IMR-90 (cell line): ENCODE measurements around the gene NTRK3. TPM values are rescaled to one million over a fixed set of nuclear protein-coding genes. Genes with fewer than 3 reads are reported as not detected.

ENCODE experiments used
- ATAC-seq: fragments of 200-7000 bp; cut with Tn5 transposase; 2 replicates; pipeline ENCODE4 v1.9.1; 2020; ENCODE audit warnings: low read depth, mild to moderate bottlenecking, moderate library complexity
- BruUV-seq: library from RNA; stranded (reverse); fragments of 400-500 nt; replicated peaks from 2 replicates; lab custom pipeline; 2021; lab: Mats Ljungman, UMichigan
- CTCF ChIA-PET: fragments of 300-600 bp; formaldehyde crosslinking; extraction: SDS; loops from one replicate; lab custom pipeline; 2021; ENCODE audit warnings: antibody characterized with exemption; lab: Yijun Ruan, JAX
- POLR2A ChIA-PET: fragments of 300-600 bp; sonication (Branson Sonifier 250); formaldehyde crosslinking; loops from one replicate; lab custom pipeline; 2022; ENCODE audit warnings: antibody characterized with exemption; ENCODE audit not compliant: unreplicated experiment; lab: Charles Lee
- DNase-seq: peaks from one replicate; pipeline ENCODE4 v3.0.0; 2013
- H2AFZ ChIP-seq: replicated peaks from 2 replicates; pipeline ENCODE3; 2013; ENCODE audit warnings: low read length, mild to moderate bottlenecking; ENCODE audit not compliant: poor library complexity
- H2AK5ac ChIP-seq: 2 replicates; pipeline ENCODE4 v1.6.1; 2013; ENCODE audit warnings: low read depth, low read length, inconsistent platforms
- H2AK9ac ChIP-seq: replicated peaks from 2 replicates; pipeline ENCODE3; 2013; ENCODE audit warnings: mild to moderate bottlenecking, low read depth, low read length, moderate library complexity; ENCODE audit not compliant: poor library complexity
- H2BK120ac ChIP-seq: 2 replicates; pipeline ENCODE4 v1.6.1; 2013; ENCODE audit warnings: low read depth, low read length, inconsistent platforms
- H2BK15ac ChIP-seq: 3 replicates; pipeline ENCODE4 v1.6.1; 2013; ENCODE audit warnings: low read depth, low read length, inconsistent platforms
- H2BK20ac ChIP-seq: 2 replicates; pipeline ENCODE4 v1.6.1; 2013; ENCODE audit warnings: low read depth, mild to moderate bottlenecking, inconsistent platforms, low read length, moderate library complexity
- H2BK5ac ChIP-seq: 2 replicates; pipeline ENCODE4 v1.6.1; 2013; ENCODE audit warnings: mild to moderate bottlenecking, low read depth, low read length, inconsistent platforms; ENCODE audit not compliant: poor library complexity, severe bottlenecking
- H3K14ac ChIP-seq: replicated peaks from 2 replicates; pipeline ENCODE4 v1.6.1; 2013; ENCODE audit warnings: low read depth, low read length, inconsistent platforms
- H3K18ac ChIP-seq: 2 replicates; pipeline ENCODE4 v1.6.1; 2013; ENCODE audit warnings: low read depth, low read length, control low read depth
- H3K23ac ChIP-seq: 2 replicates; pipeline ENCODE4 v1.6.1; 2013; ENCODE audit warnings: low read depth, low read length, inconsistent platforms
- H3K27ac ChIP-seq: 2 replicates; pipeline ENCODE4 v1.5.1; 2013; ENCODE audit warnings: mild to moderate bottlenecking, control low read depth, low read length; ENCODE audit not compliant: insufficient read depth
- H3K27me3 ChIP-seq: 2 replicates; pipeline ENCODE4 v1.6.1; 2013; ENCODE audit warnings: low read length; ENCODE audit not compliant: control insufficient read depth, insufficient read depth
- H3K36me3 ChIP-seq: 2 replicates; pipeline ENCODE4 v1.6.1; 2013; ENCODE audit warnings: low read length, mixed read lengths; ENCODE audit not compliant: control insufficient read depth, insufficient read depth
- H3K4ac ChIP-seq: 2 replicates; pipeline ENCODE4 v1.6.1; 2013; ENCODE audit warnings: low read depth, low read length, inconsistent platforms
- H3K4me1 ChIP-seq: 2 replicates; pipeline ENCODE4 v1.6.1; 2013; ENCODE audit warnings: low read length, mixed read lengths; ENCODE audit not compliant: control insufficient read depth, insufficient read depth
- H3K4me2 ChIP-seq: 2 replicates; pipeline ENCODE4 v1.6.1; 2013; ENCODE audit warnings: low read depth, mild to moderate bottlenecking, control low read depth, low read length, moderate library complexity
- H3K4me3 ChIP-seq: 2 replicates; pipeline ENCODE4 v1.5.1; 2013; ENCODE audit warnings: low read depth, mild to moderate bottlenecking, control low read depth, low read length, moderate library complexity; ENCODE audit not compliant: insufficient read depth
- H3K56ac ChIP-seq: 2 replicates; pipeline ENCODE4 v1.6.1; 2013; ENCODE audit warnings: low read length, inconsistent platforms; ENCODE audit not compliant: insufficient read depth; ENCODE audit errors: extremely low read depth
- H3K79me1 ChIP-seq, 2 experiments: 2 replicates each; pipeline ENCODE4 v1.6.1; 2013; ENCODE audit warnings: low read length in 2 of 2, inconsistent platforms in 1 of 2, low read depth in 1 of 2
- H3K9ac ChIP-seq: 2 replicates; pipeline ENCODE4 v1.6.1; 2013; ENCODE audit warnings: low read depth, low read length, control low read depth
- H3K9me1 ChIP-seq: 2 replicates; pipeline ENCODE4 v1.6.1; 2013; ENCODE audit warnings: low read length, inconsistent platforms; ENCODE audit not compliant: insufficient read depth
- H3K9me3 ChIP-seq: 2 replicates; pipeline ENCODE4 v1.6.1; 2013; ENCODE audit warnings: low read length; ENCODE audit not compliant: control insufficient read depth, insufficient read depth
- H4K20me1 ChIP-seq: 2 replicates; pipeline ENCODE4 v1.6.1; 2013; ENCODE audit warnings: low read length, inconsistent platforms; ENCODE audit not compliant: insufficient read depth
- H4K5ac ChIP-seq: 2 replicates; pipeline ENCODE4 v1.6.1; 2013; ENCODE audit warnings: mild to moderate bottlenecking, low read depth, low read length, control low read depth
- H4K8ac ChIP-seq, 2 experiments: 2 replicates each; pipeline ENCODE4 v1.6.1; 2013; ENCODE audit warnings: low read depth in 2 of 2, low read length in 2 of 2, control low read depth in 1 of 2, inconsistent platforms in 1 of 2
- H4K91ac ChIP-seq: 2 replicates; pipeline ENCODE4 v1.6.1; 2013; ENCODE audit warnings: low read depth, low read length, inconsistent platforms; ENCODE audit not compliant: insufficient read depth
- BHLHE40 ChIP-seq: fragments of 150-350 bp; IDR thresholded peaks from 2 replicates; pipeline ENCODE4 v1.6.1; 2016; ENCODE audit warnings: mild to moderate bottlenecking, low read depth, low read length
- CEBPB ChIP-seq: IDR thresholded peaks from 2 replicates; pipeline ENCODE4 v1.6.1; 2012; ENCODE audit warnings: low read depth, low read length, improper control_type of control experiment
- CHD1 ChIP-seq: IDR thresholded peaks from 2 replicates; pipeline ENCODE4 v1.6.1; 2012; ENCODE audit warnings: low read depth, low read length, improper control_type of control experiment
- FOS ChIP-seq: fragments of 150-350 bp; IDR thresholded peaks from 2 replicates; pipeline ENCODE4 v1.6.1; 2016; ENCODE audit warnings: low read depth, low read length
- MAFK ChIP-seq: IDR thresholded peaks from 2 replicates; pipeline ENCODE4 v1.6.1; 2012; ENCODE audit warnings: low read depth, low read length, improper control_type of control experiment
- MAZ ChIP-seq: IDR thresholded peaks from 2 replicates; pipeline ENCODE4 v1.6.1; 2012; ENCODE audit warnings: low read depth, mild to moderate bottlenecking, low read length, improper control_type of control experiment, moderate library complexity, borderline replicate concordance
- MXI1 ChIP-seq: IDR thresholded peaks from 2 replicates; pipeline ENCODE4 v1.6.1; 2012; ENCODE audit warnings: low read depth, mild to moderate bottlenecking, low read length, moderate library complexity, borderline replicate concordance
- NFE2L2 ChIP-seq: fragments of 150-350 bp; IDR thresholded peaks from 2 replicates; pipeline ENCODE4 v1.6.1; 2016; ENCODE audit warnings: low read depth, mild to moderate bottlenecking, low read length
- POLR2A ChIP-seq: IDR thresholded peaks from 2 replicates; pipeline ENCODE4 v1.6.1; 2012; ENCODE audit warnings: mild to moderate bottlenecking, low read depth, low read length
- RAD21 ChIP-seq: IDR thresholded peaks from 2 replicates; pipeline ENCODE4 v1.6.1; 2012; ENCODE audit warnings: low read length, improper control_type of control experiment
- RCOR1 ChIP-seq: IDR thresholded peaks from 2 replicates; pipeline ENCODE4 v1.6.1; 2012; ENCODE audit warnings: mild to moderate bottlenecking, low read length, improper control_type of control experiment; ENCODE audit not compliant: insufficient replicate concordance
- RFX5 ChIP-seq: IDR thresholded peaks from 2 replicates; pipeline ENCODE4 v1.8.0; 2012; ENCODE audit warnings: low read depth, mild to moderate bottlenecking, low read length, moderate library complexity
- SMC3 ChIP-seq: fragments of 150-350 bp; IDR thresholded peaks from 2 replicates; pipeline ENCODE4 v1.6.1; 2016; ENCODE audit warnings: low read depth, mild to moderate bottlenecking, antibody characterized with exemption, low read length, moderate library complexity
- USF2 ChIP-seq: fragments of 150-350 bp; IDR thresholded peaks from 2 replicates; pipeline ENCODE4 v1.6.1; 2017; ENCODE audit warnings: mild to moderate bottlenecking, antibody characterized with exemption, low read length, low read depth
- WGBS, 2 experiments: methylation state at CpG; one replicate each; pipeline versions ENCODE4 v1.1.5 to v1.1.7; 2013; ENCODE audit warnings: missing lambda C conversion rate in 2 of 2; ENCODE audit not compliant: insufficient read length in 1 of 2; ENCODE audit errors: extremely low coverage in 2 of 2; 5-methylcytosine and 5-hydroxymethylcytosine counted together
- dilution Hi-C: fragments of 300-500 bp; cut with HindIII; formaldehyde crosslinking; loops from one replicate; pipeline ENCODE4 v1.14.3; 2018; ENCODE audit warnings: low sequenced_read_pairs; ENCODE audit not compliant: unreplicated experiment
- in situ Hi-C: fragments of 300-500 bp; cut with MboI; formaldehyde crosslinking; loops from 3 replicates; pipeline ENCODE4 v1.14.3; 2019; ENCODE audit warnings: low sequenced_read_pairs, inconsistent platforms, mixed read lengths
- intact Hi-C: fragments of 100-400 bp; cut with micrococcal nuclease; formaldehyde crosslinking; loops from 2 replicates; pipeline ENCODE4 v1.10.0; 2022
- polyA plus RNA-seq, 3 experiments: library from polyadenylated mRNA; depleted of rRNA; stranded (reverse); fragments of >200 nt; gene quantifications; 2 replicates each; pipeline ENCODE4 v1.2.3, GENCODE V29; 2012; ENCODE audit warnings: low replicate concordance in 1 of 3
- total RNA-seq: library from RNA; depleted of rRNA; stranded (reverse); fragments of >200 nt; gene quantifications from 2 replicates; pipeline ENCODE4 v1.2.3, GENCODE V29; 2012
- TF ChIP-seq, protein P1 (sequence below): conservative IDR thresholded peaks from 2 replicates; pipeline ENCODE4 v1.5.1; 2012; ENCODE audit warnings: mild to moderate bottlenecking, low read depth, low read length, improper control_type of control experiment
- TF ChIP-seq, protein P2 (sequence below): fragments of 150-350 bp; IDR thresholded peaks from 2 replicates; pipeline ENCODE4 v1.6.1; 2016; ENCODE audit warnings: low read depth, mild to moderate bottlenecking, low read length, moderate library complexity, borderline replicate concordance

The NTRK3 gene
- total and polyA plus RNA-seq, 2 of the 4 experiments (the other 2 are of a cell fraction): under 0.01 to 0.15 TPM

DNA sequence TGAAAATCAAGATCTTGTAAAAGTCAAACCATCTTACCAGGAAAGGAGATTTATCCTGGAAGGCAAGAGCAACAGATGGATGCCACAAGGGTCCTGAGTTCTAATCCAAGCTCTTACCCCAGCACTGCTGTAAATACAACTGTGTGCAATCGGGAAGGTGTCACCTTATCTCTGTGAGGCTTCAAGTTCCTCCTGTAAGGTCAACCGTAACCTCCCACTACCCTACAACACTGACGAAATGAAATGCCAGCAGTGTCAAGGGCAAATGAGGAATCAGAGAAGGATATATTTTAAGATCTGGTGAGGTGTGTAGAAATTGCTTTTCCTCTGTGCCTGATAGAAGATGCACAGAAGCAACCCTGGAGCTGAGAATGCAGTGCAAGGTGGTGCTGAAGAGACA lies 207.8 kb downstream of the NTRK3 start:
- no peak for DNase-seq
- H3K18ac ChIP-seq: no peak overlapping the region
- H3K23ac ChIP-seq: no peak overlapping the region
- no peak for TF ChIP-seq MXI1
- TF ChIP-seq MAFK: no peak
- no peak for TF ChIP-seq MAZ
- TF ChIP-seq NFE2L2: no peak
- TF ChIP-seq FOS: no peak
- no peak for TF ChIP-seq RCOR1
- no peak for TF ChIP-seq CEBPB
- TF ChIP-seq, protein P1, sequence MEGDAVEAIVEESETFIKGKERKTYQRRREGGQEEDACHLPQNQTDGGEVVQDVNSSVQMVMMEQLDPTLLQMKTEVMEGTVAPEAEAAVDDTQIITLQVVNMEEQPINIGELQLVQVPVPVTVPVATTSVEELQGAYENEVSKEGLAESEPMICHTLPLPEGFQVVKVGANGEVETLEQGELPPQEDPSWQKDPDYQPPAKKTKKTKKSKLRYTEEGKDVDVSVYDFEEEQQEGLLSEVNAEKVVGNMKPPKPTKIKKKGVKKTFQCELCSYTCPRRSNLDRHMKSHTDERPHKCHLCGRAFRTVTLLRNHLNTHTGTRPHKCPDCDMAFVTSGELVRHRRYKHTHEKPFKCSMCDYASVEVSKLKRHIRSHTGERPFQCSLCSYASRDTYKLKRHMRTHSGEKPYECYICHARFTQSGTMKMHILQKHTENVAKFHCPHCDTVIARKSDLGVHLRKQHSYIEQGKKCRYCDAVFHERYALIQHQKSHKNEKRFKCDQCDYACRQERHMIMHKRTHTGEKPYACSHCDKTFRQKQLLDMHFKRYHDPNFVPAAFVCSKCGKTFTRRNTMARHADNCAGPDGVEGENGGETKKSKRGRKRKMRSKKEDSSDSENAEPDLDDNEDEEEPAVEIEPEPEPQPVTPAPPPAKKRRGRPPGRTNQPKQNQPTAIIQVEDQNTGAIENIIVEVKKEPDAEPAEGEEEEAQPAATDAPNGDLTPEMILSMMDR: no peak
- TF ChIP-seq, protein P2, sequence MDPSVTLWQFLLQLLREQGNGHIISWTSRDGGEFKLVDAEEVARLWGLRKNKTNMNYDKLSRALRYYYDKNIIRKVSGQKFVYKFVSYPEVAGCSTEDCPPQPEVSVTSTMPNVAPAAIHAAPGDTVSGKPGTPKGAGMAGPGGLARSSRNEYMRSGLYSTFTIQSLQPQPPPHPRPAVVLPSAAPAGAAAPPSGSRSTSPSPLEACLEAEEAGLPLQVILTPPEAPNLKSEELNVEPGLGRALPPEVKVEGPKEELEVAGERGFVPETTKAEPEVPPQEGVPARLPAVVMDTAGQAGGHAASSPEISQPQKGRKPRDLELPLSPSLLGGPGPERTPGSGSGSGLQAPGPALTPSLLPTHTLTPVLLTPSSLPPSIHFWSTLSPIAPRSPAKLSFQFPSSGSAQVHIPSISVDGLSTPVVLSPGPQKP: no peak
- TF ChIP-seq USF2: no peak
- no peak for TF ChIP-seq POLR2A
- TF ChIP-seq RFX5: no peak
- TF ChIP-seq CHD1: no peak
- no peak for TF ChIP-seq BHLHE40
- no peak for TF ChIP-seq RAD21
- TF ChIP-seq SMC3: no peak
- intact Hi-C loops: no loop called here
- H4K20me1 ChIP-seq: no peaks in the 10 kb centered on the region
- no peak overlapping the region for H2AK9ac ChIP-seq
- no peaks in the 10 kb centered on the region for H3K4me1 ChIP-seq
- dilution Hi-C loops: no loop called here
- peaks cover 20% of the 10 kb centered on the region for H3K9me3 ChIP-seq
- in situ Hi-C loops: no loop called here
- no peak overlapping the region for H2BK5ac ChIP-seq
- no peak overlapping the region for H3K4me3 ChIP-seq
- no peaks in the 10 kb centered on the region for H3K9me1 ChIP-seq
- no peak overlapping the region for H2AFZ ChIP-seq
- ATAC-seq: no peak
- no peak overlapping the region for H3K9ac ChIP-seq
- H3K4ac ChIP-seq: no peak overlapping the region
- H2BK15ac ChIP-seq: no peak overlapping the region
- no peak overlapping the region for H3K14ac ChIP-seq
- no TSS peak for BruUV-seq
- H4K91ac ChIP-seq: no peak overlapping the region
- no peak overlapping the region for H2AK5ac ChIP-seq
- H3K56ac ChIP-seq: no peak overlapping the region
- no peaks in the 10 kb centered on the region for H3K36me3 ChIP-seq
- H4K8ac ChIP-seq: no peak overlapping the region
- no peaks in the 10 kb centered on the region for H3K79me1 ChIP-seq
- no peaks in the 10 kb centered on the region for H3K27me3 ChIP-seq
- no peak overlapping the region for H3K4me2 ChIP-seq
- whole genome bisulfite sequencing, 2 experiments: no CpG with 5 or more reads among the region's 3 CpGs
- ChIA-PET POLR2A (interaction anchor here (0.7 kb wide), 1 partner anchor 17 kb away, joined by 4 read pairs; no protein-coding TSS in a partner anchor), CTCF (interaction anchor here (0.6 kb wide), 1 partner anchor 15 kb away, joined by 3 read pairs; no protein-coding TSS in a partner anchor)
- no peak overlapping the region for H3K27ac ChIP-seq
- no peak overlapping the region for H2BK120ac ChIP-seq
- no peak overlapping the region for H4K5ac ChIP-seq
- no peak overlapping the region for H2BK20ac ChIP-seq
